Hippocampal formation (tissue), 2 donors: ENCODE results near the gene CR1.
A peak's percentile ranks its signal among the peaks of the same experiment; 100 is the strongest.
"Not testable (repeated sequence)": the region's sequence is repeated elsewhere in the genome, so short reads cannot be mapped to it uniquely, and the experiment has no call there.

Experiments used
- DNase-seq, 2 donors: peaks; one replicate each; lab custom pipeline; 2025; lab: John Stamatoyannopoulos, UW

The CR1 gene

DNA sequence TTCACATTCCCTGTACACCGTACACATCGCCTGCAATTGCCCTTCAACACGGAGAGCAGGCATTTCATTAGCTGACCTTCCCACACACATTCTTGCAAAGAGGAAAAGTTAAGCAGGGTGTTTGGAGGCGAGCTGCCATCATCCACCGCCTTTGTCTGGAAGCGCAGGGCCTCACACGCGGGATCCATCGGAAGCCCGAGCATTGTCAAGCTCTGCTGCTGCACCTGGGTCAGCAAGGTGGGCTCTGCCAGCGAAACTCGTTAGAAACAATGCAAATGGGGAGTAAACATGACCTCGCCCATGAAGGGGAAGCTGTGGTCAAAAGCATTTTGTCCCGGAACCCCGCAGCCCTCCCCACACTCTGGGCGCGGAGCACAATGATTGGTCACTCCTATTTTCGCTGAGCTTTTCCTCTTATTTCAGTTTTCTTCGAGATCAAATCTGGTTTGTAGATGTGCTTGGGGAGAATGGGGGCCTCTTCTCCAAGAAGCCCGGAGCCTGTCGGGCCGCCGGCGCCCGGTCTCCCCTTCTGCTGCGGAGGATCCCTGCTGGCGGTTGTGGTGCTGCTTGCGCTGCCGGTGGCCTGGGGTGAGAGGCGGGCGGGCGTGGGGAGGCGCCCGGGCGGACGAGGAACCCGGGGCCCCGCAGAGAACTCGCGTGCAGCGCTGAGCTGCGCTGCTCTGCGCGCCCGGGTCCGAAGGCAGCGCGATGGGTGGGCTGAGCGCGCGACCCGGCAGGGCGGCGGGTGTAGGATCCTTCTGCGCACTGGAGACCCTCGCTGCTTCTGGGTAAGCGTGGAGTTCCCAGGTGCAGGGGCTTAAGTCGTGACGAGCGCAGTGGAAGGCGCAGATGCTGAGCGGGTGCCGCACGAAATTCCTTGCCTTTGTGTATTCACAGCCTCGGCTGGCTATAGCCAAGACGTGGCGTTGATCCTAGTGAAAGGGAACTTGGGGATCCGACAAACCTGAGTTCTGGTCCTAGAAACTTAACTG is at the start of gene CR1:
TSS of gene CR1 (plus strand) at position 357 of the 992 bp plus-strand sequence. CDS start at position 468, 111 bp downstream.
- DNase-seq = peak in 1 of 2 donors; percentile 4

DNA sequence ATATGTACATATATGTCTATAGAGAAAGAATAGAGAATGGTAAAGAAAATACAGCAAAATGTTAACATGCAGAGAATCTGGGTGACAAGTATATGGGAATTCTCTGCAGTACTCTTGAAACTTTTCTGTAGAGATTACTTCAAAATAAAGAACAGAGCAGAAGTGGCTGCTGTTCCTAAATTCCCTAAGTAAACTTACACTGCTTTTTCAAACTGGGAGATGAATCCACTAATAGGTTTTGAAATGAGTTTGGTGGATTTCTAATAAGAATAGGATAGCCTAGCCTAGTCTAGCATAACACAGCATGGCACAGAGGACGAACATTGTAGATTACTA is 42.3 kb upstream of the CR1 start:
- no peak for DNase-seq

DNA sequence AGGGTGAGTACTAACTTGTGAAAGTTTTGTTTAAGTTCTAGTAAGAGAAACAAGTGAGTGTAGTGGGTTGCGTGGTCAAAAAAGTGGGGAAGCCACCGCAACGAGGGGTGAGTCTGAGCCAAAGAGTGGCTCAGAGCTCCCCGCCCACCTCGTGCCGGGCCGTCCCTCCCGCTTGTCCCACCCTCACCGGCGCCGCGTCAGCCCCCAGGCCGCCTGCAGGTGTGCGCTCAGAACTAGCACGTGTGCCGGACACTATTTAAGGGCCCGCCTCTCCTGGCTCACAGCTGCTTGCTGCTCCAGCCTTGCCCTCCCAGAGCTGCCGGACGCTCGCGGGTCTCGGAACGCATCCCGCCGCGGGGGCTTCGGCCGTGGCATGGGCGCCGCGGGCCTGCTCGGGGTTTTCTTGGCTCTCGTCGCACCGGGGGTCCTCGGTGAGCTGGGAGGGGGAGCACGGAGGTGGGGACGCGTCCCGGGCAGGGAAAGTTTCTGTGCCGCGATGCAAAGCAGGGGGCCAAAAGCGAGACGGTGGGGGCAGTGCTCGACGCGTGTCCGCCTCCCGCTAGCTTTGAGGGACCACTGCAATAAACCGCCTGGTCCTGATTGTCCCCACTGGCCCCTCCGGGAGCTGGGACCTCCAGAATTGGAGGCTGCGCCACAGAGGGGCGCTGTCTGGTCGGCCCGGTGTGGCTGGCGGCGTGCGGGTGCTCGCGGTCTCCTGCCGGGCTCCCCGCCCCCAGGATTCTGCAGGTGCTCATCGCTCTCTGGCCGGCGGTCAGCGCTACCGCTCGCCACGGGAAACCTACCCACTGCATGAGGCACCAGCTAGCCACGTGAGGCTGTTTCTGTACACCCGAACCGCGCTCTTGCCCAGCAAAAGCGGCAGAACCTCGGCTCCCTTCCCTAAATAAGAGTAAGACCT is 41.7 kb upstream of the CR1 start, which contains the start of gene CR2:
TSS of gene CR2 (plus strand) at position 283 of the 919 bp plus-strand sequence. CDS start at position 374, 91 bp downstream.
- DNase-seq = peak in 1 of 2 donors; percentile 5

DNA sequence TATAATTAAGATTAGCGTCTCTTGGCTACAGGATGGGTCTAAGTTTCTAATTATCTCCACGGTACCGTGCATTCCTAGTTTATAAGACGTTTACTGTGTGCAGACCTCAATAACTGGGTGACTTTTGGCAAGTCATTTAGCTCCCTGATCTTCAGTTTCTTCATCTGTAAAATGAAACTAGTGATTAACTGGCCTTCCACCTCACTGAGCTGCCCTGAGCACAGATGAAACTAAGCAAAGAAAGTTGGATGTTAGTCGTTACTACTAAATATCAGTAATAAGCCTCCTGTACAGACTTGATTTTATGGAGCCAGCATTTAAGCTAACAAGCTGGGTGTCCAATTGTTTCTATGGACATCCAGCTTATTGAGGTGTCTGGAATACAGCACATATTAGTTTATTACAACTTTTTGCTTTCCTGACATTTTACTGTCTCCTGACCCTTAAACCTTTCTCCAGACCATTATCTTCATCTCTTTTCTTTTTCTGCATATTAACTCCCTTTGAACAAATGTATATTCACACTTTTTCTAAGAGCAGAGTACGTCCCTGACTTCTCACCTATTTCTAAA is 40.7 kb upstream of the CR1 start:
- no peak for DNase-seq

DNA sequence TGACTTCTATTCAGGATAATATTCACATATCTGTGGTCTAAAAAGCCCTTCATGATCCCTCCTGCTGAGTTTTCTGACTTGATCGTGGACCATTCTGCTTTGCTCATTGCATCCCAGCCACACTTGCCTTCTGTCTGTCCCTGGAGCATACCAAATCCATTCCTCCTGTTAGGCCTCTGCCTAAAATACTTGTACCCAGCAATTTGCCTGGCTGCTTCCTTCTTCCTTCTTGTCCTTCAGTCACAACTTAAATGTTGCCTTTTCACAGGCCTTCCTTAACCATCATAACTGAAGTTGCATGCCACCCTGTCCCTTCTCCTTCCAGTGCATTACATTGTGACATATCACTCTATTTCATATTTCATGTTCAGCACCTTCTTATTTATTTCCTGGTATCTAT is 37.5 kb upstream of the CR1 start:
- DNase-seq = no peak

DNA sequence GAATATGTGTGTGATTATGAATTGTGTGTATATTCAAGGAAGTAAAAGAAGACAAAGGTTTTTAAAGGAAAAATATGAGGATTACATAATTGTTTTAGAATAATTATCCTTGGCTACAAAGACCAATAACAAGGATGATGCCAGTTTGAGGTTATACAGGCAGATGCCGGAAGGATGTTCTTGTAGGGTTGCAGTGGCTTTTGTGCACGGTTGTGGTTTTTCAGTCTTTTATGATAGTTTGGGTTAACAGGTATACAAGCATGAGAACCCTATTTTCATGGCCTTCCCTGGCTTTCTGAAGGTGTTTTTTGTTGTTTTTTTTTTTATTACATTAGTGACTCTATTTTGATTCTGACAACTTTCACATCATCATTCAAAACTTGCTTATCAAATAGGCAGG is 36.9 kb upstream of the CR1 start:
- no peak for DNase-seq

DNA sequence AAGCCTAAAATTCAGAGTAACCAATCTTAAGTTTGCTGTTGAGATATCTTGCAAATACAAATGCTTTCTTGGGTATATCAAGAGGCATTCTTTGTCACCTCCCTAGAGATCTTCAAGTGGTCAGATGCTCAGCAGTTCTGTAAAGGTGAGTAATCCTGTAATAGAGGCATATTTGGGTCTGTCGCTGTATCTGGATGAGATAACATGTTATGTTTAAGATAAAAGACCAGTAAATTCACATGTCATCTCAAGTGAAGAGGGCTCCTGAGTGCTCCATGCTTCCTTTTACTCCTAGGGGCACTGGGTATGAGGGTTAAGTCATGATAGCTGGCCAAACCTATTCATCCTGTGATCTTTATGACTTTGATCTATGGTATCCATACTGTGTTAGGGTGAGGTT is 34.3 kb upstream of the CR1 start:
- no peak for DNase-seq

DNA sequence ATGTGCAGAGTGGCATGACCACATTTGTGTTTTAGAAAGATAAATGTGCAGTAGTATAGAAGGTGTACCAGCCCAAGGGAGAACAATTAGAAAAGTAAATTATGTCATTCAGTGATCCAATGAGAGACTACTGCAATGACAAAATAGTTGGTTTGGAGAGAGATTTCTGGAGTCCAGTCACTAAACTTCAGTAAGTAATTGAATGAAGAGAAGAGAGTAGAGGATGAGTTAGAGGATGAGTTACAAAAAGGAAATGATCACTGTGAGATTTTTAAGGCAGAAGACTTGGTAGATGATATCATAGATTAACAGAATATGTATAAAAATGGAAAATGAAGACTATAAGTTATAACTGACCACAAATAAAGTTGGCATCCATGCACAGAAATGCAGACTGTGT is 33.4 kb upstream of the CR1 start:
- no peak for DNase-seq

DNA sequence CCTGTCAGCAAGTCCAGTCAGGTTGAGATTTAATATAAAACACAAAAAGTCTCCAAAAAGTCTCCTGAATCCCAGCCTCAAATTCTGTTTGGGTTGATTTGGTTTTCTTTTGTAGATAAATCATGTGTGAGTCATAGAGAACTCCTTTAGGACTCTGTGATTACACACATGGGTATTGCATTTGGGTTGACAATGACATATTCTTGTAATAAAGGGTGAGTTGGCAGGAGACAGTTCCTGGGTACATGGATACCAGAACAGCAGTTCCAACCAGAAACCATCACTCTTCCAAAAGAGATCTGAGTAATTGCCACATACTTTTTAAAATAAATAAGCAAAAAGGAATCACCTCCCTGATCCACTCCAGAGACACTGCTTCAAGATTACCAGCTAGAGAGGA is 32.9 kb upstream of the CR1 start:
- DNase-seq = no peak

DNA sequence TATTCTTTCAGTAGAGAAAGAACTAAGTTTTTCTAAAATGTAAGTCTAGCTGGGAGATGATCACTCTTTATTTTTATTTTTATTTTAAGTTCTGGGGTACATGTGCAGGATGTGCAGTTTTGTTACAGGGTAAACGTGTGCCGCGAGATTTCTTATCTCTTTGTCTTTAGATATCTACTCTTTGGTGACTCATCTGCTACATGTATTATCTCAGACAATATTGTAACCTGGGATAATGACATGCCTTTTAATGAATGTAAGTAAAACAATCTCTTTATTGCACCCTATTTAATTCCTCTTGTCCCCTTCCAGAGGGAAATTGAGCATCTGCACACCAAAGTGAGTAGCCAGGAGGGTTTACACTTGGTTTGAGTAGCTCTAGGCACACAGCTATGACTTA is 32.4 kb upstream of the CR1 start:
- DNase-seq = no peak

DNA sequence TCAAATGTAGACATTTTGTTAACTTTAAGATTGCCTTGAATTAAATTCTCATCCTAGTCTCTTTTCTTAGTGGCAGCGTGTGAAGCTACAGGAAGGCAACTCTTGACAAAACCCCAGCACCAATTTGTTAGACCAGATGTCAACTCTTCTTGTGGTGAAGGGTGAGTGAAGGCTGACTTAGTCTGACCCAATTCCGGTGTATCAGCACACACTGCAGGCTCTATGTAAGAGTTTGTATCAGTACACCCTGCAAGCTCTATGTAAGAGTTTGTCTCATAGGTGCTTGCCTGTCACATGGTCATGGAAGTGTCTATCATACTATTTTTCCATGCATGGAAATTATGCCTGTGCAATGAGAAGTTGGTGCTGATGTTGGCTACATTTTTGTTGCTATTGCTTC is 25.0 kb upstream of the CR1 start:
- DNase-seq = no peak

DNA sequence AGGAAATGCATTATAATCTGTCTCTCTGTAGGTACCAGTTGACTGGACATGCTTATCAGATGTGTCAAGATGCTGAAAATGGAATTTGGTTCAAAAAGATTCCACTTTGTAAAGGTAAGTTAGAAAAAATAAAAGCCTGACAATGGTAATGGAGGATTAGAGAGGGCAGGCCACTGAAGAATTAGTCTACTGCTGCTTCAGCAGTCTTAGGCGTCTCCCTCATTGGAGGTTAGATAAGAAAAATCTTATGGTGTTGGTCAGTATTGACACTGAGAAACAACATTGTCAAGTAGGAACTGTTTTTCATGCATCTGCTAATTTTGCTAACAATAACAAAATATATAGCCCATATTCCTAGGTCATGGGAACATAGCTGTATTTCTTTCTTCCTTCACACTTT is 21.7 kb upstream of the CR1 start:
- DNase-seq = no peak

DNA sequence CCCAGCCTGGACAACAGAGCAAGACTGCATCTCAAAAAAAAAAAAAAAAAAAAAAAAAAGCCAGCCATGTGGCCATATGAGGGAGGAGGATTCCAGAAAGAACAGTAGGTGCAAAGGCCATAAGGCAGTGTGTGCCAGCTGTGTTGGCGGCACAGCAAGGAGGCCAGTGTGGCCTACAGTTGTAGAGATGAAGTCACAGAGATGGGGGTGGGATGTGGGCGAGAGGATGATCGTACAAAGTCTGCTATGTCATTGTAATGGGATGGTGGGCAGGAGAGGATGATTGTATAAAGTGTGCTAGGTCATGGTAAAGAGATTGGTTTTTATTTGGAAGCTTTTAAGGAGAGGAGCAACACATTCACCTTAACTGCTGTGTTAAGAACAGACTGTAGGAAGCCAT is 9.8 kb upstream of the CR1 start:
- DNase-seq = no peak

DNA sequence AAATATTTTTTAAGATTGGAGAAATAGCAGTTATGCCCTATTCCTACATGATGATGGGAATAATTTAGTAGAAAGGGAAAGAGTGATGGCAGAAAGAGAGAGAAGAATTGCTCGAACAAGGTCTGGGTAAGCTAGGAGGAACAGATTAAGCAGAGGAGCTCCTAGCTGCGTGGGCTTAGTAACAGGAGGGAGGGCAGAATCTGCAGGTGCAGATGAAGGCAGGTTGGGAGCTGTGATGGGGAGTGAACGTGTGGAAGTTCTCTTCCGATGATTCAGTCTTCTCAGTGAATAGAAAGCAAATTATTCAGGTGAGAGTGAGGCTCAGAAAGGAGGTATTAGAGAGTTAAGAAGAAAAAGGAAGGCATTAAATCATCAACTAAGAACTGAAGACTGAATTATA is 8.3 kb upstream of the CR1 start:
- DNase-seq = no peak

DNA sequence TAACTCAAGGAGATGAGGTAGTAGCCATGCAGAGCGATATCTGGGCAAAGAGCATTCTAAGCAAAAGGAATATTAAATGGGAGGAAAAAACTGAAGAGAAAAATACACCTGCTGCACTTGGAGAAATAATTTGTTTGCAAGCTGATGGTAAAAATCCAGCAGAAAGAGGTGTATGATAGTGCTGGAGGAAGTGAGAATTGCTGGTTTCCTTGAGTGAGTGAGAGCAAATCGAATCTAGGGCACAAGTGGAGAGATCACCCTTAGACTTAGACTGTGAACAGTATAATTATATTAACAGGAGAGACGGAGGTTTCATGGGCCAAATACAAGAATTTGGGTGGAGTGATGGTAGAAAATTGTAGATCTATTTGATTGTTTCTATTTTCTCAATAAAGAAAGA is 2.7 kb upstream of the CR1 start:
- no peak for DNase-seq

DNA sequence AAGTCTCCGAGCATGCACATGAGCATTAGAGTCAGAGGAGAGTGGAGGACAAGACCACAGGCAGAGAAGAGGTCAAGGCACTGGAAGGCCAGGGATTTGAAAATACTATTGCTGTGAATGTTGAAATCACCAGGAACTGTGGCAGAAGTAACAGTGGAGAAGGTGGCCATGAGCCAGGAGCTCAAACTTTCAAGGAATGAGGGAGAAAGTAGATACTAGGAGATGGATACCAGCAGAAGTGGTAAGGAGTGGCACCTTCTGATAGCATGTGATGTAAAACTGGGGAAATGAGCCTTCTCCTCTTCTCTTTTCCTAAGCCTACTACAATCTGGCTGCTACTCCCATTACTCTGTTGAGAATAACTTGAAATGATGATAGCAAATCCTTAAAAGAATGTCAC is 1.8 kb upstream of the CR1 start:
- DNase-seq = no peak

DNA sequence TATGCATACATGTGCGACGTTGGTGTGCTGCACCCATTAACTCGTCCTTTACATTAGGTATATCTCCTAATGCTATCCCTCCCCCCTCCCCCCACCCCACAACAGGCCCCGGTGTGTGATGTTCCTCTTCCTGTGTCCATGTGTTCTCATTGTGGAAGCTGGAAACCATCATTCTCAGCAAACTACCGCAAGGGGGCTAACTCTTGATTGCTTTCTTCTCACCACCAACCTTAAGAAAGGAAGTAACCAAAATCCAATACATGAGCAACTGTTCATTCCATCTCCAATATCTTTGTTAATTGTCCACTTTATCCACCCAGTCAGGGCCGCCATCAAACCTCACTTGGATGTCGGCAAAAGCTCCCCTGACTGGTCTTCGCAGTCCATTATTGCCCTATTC is 676 bp upstream of the CR1 start:
- DNase-seq = not testable (repeated sequence)

DNA sequence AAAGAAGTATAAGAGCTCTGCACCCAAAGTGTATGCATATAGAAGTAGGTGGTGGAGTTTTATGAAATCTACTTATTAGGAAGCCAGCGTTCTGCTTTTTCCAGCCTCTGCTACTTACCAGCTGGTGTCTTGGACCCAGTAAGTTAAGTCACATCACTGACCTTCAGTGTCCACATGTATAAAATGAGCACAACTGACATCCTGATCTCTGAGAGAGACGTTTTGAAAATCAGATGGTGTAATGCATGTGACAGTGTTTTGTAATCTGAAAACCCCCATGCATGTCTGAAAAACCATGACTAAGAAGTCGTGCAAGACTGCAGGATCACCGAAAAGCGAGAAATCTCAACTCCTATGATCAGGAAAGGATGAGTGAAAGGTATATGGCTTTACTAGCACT is 2.0 kb downstream of the CR1 start:
- no peak for DNase-seq

DNA sequence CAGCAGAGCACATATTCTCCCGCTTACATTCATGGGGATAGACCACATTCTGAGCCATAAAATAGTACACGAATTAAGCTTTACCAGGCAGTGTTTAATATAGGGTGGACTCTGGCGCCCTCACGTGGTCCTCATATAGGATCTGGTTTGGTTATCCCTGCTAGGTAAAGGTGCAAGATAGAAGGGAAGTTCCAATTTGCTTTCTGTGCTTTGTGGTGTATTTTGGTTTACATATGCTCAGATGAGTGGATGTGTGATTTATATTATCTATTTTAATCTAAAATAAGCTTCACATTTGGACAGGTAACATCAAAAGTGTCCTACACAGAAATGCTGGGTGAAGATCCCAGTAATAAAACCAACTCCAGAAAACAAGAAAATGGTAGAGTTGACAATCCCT is 3.6 kb downstream of the CR1 start:
- peak; percentile 49 to 56 for DNase-seq

DNA sequence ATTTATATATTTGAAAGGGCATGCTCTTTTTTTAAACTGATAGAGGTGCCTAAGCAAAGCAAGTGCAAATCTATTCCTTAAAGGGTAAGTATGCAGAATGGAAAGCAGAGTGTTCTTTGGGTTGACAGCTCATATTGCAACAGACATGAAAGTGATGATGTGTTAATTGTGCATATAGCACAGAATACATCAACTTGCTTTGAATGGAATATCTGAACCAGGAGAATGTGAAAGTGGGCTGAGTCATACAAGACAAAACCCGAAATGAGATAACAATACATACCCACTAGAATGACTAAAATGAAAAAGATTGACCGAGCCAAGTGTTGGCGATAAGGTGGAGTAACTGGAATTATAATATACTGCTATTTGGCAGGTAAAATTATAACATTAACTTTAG is 4.3 kb downstream of the CR1 start:
- DNase-seq = no peak

DNA sequence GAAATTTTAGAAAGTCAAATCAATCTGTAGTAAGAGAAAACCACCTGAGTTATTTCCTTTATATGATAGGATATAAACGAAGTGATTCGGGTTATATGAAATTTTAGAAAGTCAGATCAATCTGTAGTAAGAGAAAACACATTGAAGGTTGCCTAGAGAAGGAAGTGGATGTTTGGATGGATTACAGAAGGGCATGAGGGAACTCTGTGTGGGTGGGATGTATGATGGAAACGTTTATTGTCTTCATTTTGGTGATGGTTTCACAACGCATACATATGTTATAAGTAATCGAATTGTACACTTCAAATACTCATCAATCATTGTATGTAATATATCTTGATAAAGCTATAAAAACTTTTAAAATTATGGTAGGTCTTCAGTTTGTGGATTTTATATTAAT is 5.1 kb downstream of the CR1 start:
- no peak for DNase-seq

DNA sequence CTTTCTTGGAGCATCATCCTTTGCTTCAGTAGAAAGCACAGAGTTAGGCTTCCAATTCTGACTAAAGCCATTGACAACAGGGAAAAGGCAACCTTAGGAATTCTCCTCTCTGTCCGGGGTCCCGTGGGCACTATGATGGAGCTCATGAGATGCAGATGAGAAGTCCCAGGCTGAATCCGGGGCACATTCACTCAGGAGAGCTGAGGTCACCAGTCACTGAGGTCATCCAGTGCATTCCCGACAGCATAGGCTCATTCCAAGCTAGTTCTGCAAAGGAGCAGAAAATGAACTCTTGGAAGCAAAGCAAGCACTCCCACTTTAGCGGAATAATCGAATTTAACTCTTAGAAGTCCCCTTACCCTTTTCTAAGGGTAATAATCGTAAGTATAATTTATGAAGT is 6.8 kb downstream of the CR1 start:
- no peak for DNase-seq
